ENCODE results near the gene PIGP. TPM values are rescaled to one million over a fixed set of nuclear protein-coding genes. Genes with fewer than 3 reads are reported as not detected.

The PIGP gene
- total and polyA plus RNA-seq, 2 of the 8 experiments (the other 6 are each of a cell fraction or from before 2014, with no cell fraction given) = 11.3 to 18.0 TPM

- no peak for FAIRE-seq
- Histone ChIP-seq H4K8ac (ENCODE audit: extremely low read depth, insufficient read depth, low read length) (no peak overlapping the region), H4K5ac (ENCODE audit: insufficient read length, low read depth, low read length) (no peak overlapping the region), H2BK15ac (ENCODE audit: low read length) (no peak overlapping the region), H4K20me1 (replicated peaks in 1 of 2; ENCODE audit: control insufficient read depth in 1 of 2, insufficient read depth in 2 of 2, low read length in 2 of 2) (peaks cover 3 to 7% of the 10 kb centered on the region in 2 experiments), H3K18ac (ENCODE audit: extremely low read depth, low read length) (no peak overlapping the region), H3K4me1 (replicated peaks in 1 of 4; ENCODE audit: control insufficient read depth in 3 of 4, insufficient read depth in 4 of 4, low read length in 3 of 4) (peaks cover 3 to 11% (median 8%) of the 10 kb centered on the region in 4 experiments), H3K27me3 (replicated peaks in 1 of 4; ENCODE audit: control insufficient read depth in 3 of 4, extremely low read depth in 1 of 4, insufficient read depth in 3 of 4, low read length in 3 of 4) (peaks cover 3 to 22% (median 17%) of the 10 kb centered on the region in 4 experiments; a peak in 6 of 7 replicates), H3K23ac (ENCODE audit: insufficient read length) (no peak overlapping the region), H3K4ac (replicated peaks; ENCODE audit: insufficient read length, low read depth, low read length) (no peak overlapping the region), H3K56ac (replicated peaks; ENCODE audit: insufficient read length, low read depth, low read length) (no peak overlapping the region), H3K4me3 (ENCODE audit: extremely low read depth in 1 of 4, insufficient read depth in 2 of 4, low read depth in 3 of 4, low read length in 4 of 4) (no peak overlapping the region), H3K79me1 (ENCODE audit: low read depth, low read length) (peaks cover 5% of the 10 kb centered on the region; the same call in 1 of the 2 replicates), H3K23me2 (ENCODE audit: low read depth, low read length) (peaks cover 12% of the 10 kb centered on the region), H3K9me3 (ENCODE audit: insufficient read depth in 2 of 2, low read depth in 1 of 2, low read length in 1 of 2) (no peaks in the 10 kb centered on the region; a peak in 1 of 4 replicates), H2BK5ac (ENCODE audit: low read depth, low read length) (no peak overlapping the region), H3K9ac (replicated peaks in 1 of 4; ENCODE audit: extremely low read depth in 1 of 4, low read depth in 3 of 4, low read length in 3 of 4) (no peak overlapping the region), H2BK12ac (ENCODE audit: low read depth, low read length) (no peak overlapping the region), H3K14ac (ENCODE audit: insufficient read length) (no peak overlapping the region), H3K4me2 (ENCODE audit: insufficient read depth in 1 of 2, low read depth in 2 of 2, low read length in 2 of 2) (no peak overlapping the region), H2AFZ (ENCODE audit: low read length) (no peak overlapping the region), H2BK20ac (ENCODE audit: low read length) (no peak overlapping the region), H3K36me3 (ENCODE audit: control insufficient read depth in 2 of 4, insufficient read depth in 4 of 4, low read length in 3 of 4) (no peaks in the 10 kb centered on the region), H2BK120ac (replicated peaks; ENCODE audit: low read depth, low read length) (no peak overlapping the region), H4K91ac (replicated peaks; ENCODE audit: insufficient read length, low read length) (no peak overlapping the region), H3K79me2 (ENCODE audit: control insufficient read depth in 1 of 2, insufficient read depth in 2 of 2, low read length in 2 of 2) (peaks cover 0 to 49% of the 10 kb centered on the region in 2 experiments; a peak in 2 of 4 replicates), H3K27ac (ENCODE audit: low read depth, low read length) (no peak overlapping the region), H2AK5ac (ENCODE audit: low read depth, low read length) (no peak overlapping the region)
- DNase-seq (ENCODE audit: low read depth in 1 of 2, low spot score in 2 of 2) = no peak
- ChIA-PET POLR2A (ENCODE audit: partially characterized antibody) (interaction anchor here (1.4 kb wide), 1 partner anchor 86 kb away, joined by 3 read pairs; no protein-coding TSS in a partner anchor), CTCF (ENCODE audit: partially characterized antibody) (no interaction called here)
- WGBS, 2 experiments (ENCODE audit: extremely low coverage in 1 of 2, insufficient coverage in 1 of 2, insufficient read length in 1 of 2, insufficient replicate concordance in 2 of 2, low coverage in 1 of 2, low lambda C conversion rate in 2 of 2, missing lambda C conversion rate in 1 of 2) = 79% methylated on average over 4 of the region's 4 CpGs; no CpG with 5 or more reads in 1 of the 2 experiments
- no peak for TF ChIP-seq RXRA (IDR thresholded peaks at IDR 0.05; ENCODE audit: insufficient read depth, low read depth, low read length)
- no peak for TF ChIP-seq SP2 (IDR thresholded peaks at IDR 0.05; ENCODE audit: low read length)
- no peak for TF ChIP-seq SP4 (IDR thresholded peaks at IDR 0.05; ENCODE audit: low read length)
- TF ChIP-seq RNF2 (IDR thresholded peaks at IDR 0.05; ENCODE audit: borderline replicate concordance, low read depth, low read length, missing control alignments, poor library complexity, severe bottlenecking) = no peak
- no peak for TF ChIP-seq ATF2 (IDR thresholded peaks at IDR 0.05; ENCODE audit: low read length)
- TF ChIP-seq ZNF274 (IDR thresholded peaks at IDR 0.05; ENCODE audit: borderline replicate concordance, extremely low read depth, low read length) = no peak
Observed at GRCh38 chr21:37076087-37076850, 3.4 kb upstream of the PIGP start.

Measured in H1 (cell line).